Caco-2 (cell line): ENCODE data around the gene FCN3. TPM values are rescaled to one million over a fixed set of nuclear protein-coding genes. Genes with fewer than 3 reads are reported as not detected.
A peak's percentile ranks its signal among the peaks of the same experiment; 100 is the strongest.

ENCODE experiments used
- BruUV-seq: library from RNA; stranded (reverse); fragments of 400-500 nt; replicated peaks from 2 replicates; lab custom pipeline; 2021; lab: Mats Ljungman, UMichigan
- CTCF ChIA-PET: fragments of 300-600 bp; sonication (Branson Sonifier 250); formaldehyde crosslinking; loops from one replicate; lab custom pipeline; 2022; ENCODE audit warnings: antibody characterized with exemption; lab: Charles Lee
- POLR2A ChIA-PET: fragments of 300-600 bp; sonication (Branson Sonifier 250); formaldehyde crosslinking; loops from one replicate; lab custom pipeline; 2022; ENCODE audit warnings: antibody characterized with exemption; lab: Charles Lee
- DNase-seq, 2 experiments: peaks; one replicate each; pipeline versions ENCODE4 v3.0.0 to v3.0.0-alpha.2; 2020 to 2022
- H3K27me3 ChIP-seq: replicated peaks from 2 replicates; pipeline ENCODE4 v1.6.0; 2011; ENCODE audit warnings: low read length; ENCODE audit not compliant: control insufficient read depth, insufficient read depth
- H3K36me3 ChIP-seq: 2 replicates; pipeline ENCODE4 v1.5.1; 2011; ENCODE audit warnings: low read length; ENCODE audit not compliant: control insufficient read depth, insufficient read depth
- H3K4me1 ChIP-seq: fragments of 250-450 bp; sonication (Bioruptor Pico); 2 replicates; pipeline ENCODE4 v1.5.1; 2020; ENCODE audit warnings: mild to moderate bottlenecking
- H3K4me3 ChIP-seq: 2 replicates; pipeline ENCODE4 v1.5.1; 2011; ENCODE audit warnings: low read depth, mild to moderate bottlenecking, control low read depth, low read length
- H3K9me3 ChIP-seq: fragments of 250-450 bp; sonication (Bioruptor Pico); 2 replicates; pipeline ENCODE4 v1.5.1; 2020; ENCODE audit warnings: mild to moderate bottlenecking, moderate library complexity
- H3K27ac Mint-ChIP-seq: one replicate; pipeline ENCODE4 v1.8.0; 2022; ENCODE audit warnings: mixed read lengths; ENCODE audit not compliant: unreplicated experiment
- H3K27me3 Mint-ChIP-seq: one replicate; pipeline ENCODE4 v1.8.0; 2022; ENCODE audit warnings: mixed read lengths; ENCODE audit not compliant: insufficient read depth, unreplicated experiment
- H3K36me3 Mint-ChIP-seq: one replicate; pipeline ENCODE4 v1.8.0; 2022; ENCODE audit warnings: mild to moderate bottlenecking, mixed read lengths; ENCODE audit not compliant: insufficient read depth, unreplicated experiment
- H3K4me1 Mint-ChIP-seq: one replicate; pipeline ENCODE4 v1.8.0; 2022; ENCODE audit warnings: low read depth, mixed read lengths; ENCODE audit not compliant: unreplicated experiment
- H3K4me3 Mint-ChIP-seq: one replicate; pipeline ENCODE4 v1.8.0; 2022; ENCODE audit warnings: mild to moderate bottlenecking, moderate library complexity, mixed read lengths; ENCODE audit not compliant: unreplicated experiment
- H3K9me3 Mint-ChIP-seq: one replicate; pipeline ENCODE4 v1.8.0; 2022; ENCODE audit warnings: mixed read lengths; ENCODE audit not compliant: unreplicated experiment
- intact Hi-C: fragments of 100-400 bp; cut with micrococcal nuclease; formaldehyde crosslinking; loops from one replicate; pipeline ENCODE4 v1.10.0; 2022; ENCODE audit not compliant: unreplicated experiment
- total RNA-seq: library from RNA; stranded (reverse); gene quantifications from 2 replicates; pipeline ENCODE4 v1.2.3, GENCODE V29; 2022
- TF ChIP-seq, protein P1 (sequence below), 2 experiments: fragments of 200-600 bp in 1 of 2; IDR thresholded peaks; 1 replicate in 1 of 2; 2 replicates in 1 of 2; pipeline versions ENCODE4 v1.5.1 to v1.8.0; 2011 to 2022; ENCODE audit warnings: antibody characterized with exemption in 1 of 2, control low read depth in 1 of 2, inconsistent platforms in 1 of 2, low read depth in 1 of 2, low read length in 1 of 2, mild to moderate bottlenecking in 1 of 2, moderate library complexity in 1 of 2; ENCODE audit not compliant: insufficient read depth in 1 of 2, severe bottlenecking in 1 of 2, unreplicated experiment in 1 of 2

FCN3 gene
- total RNA-seq, 1 experiment from 2014 or later: not detected

- intact Hi-C loops: no loop called here
- no peak for DNase-seq
- Histone ChIP-seq H3K36me3 (no peaks in the 10 kb centered on the region), H3K27me3 (no peaks in the 10 kb centered on the region), H3K4me3 (no peak overlapping the region), H3K4me1 (peaks cover 8% of the 10 kb centered on the region; the same call in 1 of the 2 replicates), H3K9me3 (no peaks in the 10 kb centered on the region)
- Mint-ChIP-seq H3K36me3 (peaks cover 28% of the 10 kb centered on the region), H3K27me3 (no peaks in the 10 kb centered on the region), H3K4me3 (no peak overlapping the region), H3K27ac (no peak overlapping the region), H3K4me1 (peaks cover 10% of the 10 kb centered on the region), H3K9me3 (no peaks in the 10 kb centered on the region)
- ChIA-PET CTCF (interaction anchor here (0.5 to 2.0 kb wide), 7 partner anchors 30 to 305 kb away, joined by 3 to 5 read pairs (median 4); partner anchors contain the start of gene MAP3K6), POLR2A (no interaction called here)
- TF ChIP-seq, protein P1, sequence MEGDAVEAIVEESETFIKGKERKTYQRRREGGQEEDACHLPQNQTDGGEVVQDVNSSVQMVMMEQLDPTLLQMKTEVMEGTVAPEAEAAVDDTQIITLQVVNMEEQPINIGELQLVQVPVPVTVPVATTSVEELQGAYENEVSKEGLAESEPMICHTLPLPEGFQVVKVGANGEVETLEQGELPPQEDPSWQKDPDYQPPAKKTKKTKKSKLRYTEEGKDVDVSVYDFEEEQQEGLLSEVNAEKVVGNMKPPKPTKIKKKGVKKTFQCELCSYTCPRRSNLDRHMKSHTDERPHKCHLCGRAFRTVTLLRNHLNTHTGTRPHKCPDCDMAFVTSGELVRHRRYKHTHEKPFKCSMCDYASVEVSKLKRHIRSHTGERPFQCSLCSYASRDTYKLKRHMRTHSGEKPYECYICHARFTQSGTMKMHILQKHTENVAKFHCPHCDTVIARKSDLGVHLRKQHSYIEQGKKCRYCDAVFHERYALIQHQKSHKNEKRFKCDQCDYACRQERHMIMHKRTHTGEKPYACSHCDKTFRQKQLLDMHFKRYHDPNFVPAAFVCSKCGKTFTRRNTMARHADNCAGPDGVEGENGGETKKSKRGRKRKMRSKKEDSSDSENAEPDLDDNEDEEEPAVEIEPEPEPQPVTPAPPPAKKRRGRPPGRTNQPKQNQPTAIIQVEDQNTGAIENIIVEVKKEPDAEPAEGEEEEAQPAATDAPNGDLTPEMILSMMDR (IDR thresholded peaks at IDR 0.05; ENCODE audit: insufficient read depth in 1 of 2, low read depth in 1 of 2, low read length in 1 of 2, severe bottlenecking in 1 of 2, unreplicated experiment in 1 of 2): no peak
- no TSS peak for BruUV-seq
These were observed 22.5 kb upstream of the FCN3 start for GRCh38 chr1:27397110-27397509.

GRCh38 chr1:27395441-27396195, 21.0 kb upstream of the FCN3 start:
- TF ChIP-seq, protein P1 (IDR thresholded peaks at IDR 0.05; ENCODE audit: insufficient read depth in 1 of 2, low read depth in 1 of 2, low read length in 1 of 2, severe bottlenecking in 1 of 2, unreplicated experiment in 1 of 2): peak; percentile 90 to 91
- no TSS peak for BruUV-seq
- Mint-ChIP-seq H3K9me3 (no peaks in the 10 kb centered on the region), H3K27me3 (no peaks in the 10 kb centered on the region), H3K36me3 (peaks cover 21% of the 10 kb centered on the region), H3K4me1 (peaks cover 13% of the 10 kb centered on the region), H3K4me3 (no peak overlapping the region), H3K27ac (no peak overlapping the region)
- Histone ChIP-seq H3K27me3 (no peaks in the 10 kb centered on the region), H3K9me3 (no peaks in the 10 kb centered on the region), H3K4me1 (peaks cover 8% of the 10 kb centered on the region; the same call in 1 of the 2 replicates), H3K36me3 (no peaks in the 10 kb centered on the region), H3K4me3 (no peak overlapping the region)
- intact Hi-C loops: no loop called here
- ChIA-PET CTCF (interaction anchor here (1.0 to 1.8 kb wide), 10 partner anchors 21 to 267 kb away, joined by 3 to 18 read pairs (median 6); partner anchors contain the start of gene MAP3K6), POLR2A (no interaction called here)
- DNase-seq: peak; percentile 68 to 78

DNA sequence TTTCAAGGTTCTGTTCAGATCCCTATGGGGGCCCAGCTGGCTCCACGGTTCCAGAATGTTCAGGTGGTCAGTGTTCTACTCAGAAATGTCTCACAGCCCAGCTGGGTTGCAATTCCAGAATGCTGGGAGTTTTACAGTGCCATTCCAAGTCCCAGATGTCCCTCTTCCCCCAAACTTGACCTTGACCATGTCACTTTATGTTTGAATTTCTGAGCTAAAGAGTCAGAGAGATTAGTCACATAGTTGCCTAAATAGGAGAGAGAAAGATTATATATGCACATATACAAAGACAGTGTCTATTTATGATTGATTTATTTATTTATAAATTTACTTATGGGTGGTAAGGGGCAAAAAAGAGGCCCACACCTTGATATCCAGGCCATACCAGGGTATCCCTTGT, 20.3 kb upstream of the FCN3 start:
- no peak overlapping the region for H3K27ac Mint-ChIP-seq
- intact Hi-C loops: loop anchor here (5.0 kb wide), 1 partner anchor 267 kb away; no protein-coding TSS in a partner anchor
- Histone ChIP-seq H3K4me1 (peaks cover 8% of the 10 kb centered on the region; the same call in 1 of the 2 replicates), H3K4me3 (no peak overlapping the region), H3K36me3 (no peaks in the 10 kb centered on the region), H3K27me3 (no peaks in the 10 kb centered on the region), H3K9me3 (no peaks in the 10 kb centered on the region)
- ChIA-PET POLR2A (no interaction called here), CTCF (interaction anchor here (0.6 to 1.8 kb wide), 12 partner anchors 14 to 585 kb away, joined by 3 to 18 read pairs (median 4); partner anchors contain the start of gene MAP3K6)
- no peaks in the 10 kb centered on the region for H3K9me3 Mint-ChIP-seq
- peaks cover 13% of the 10 kb centered on the region for H3K4me1 Mint-ChIP-seq
- H3K4me3 Mint-ChIP-seq: no peak overlapping the region
- TSS peak; percentile 67 for BruUV-seq
- TF ChIP-seq, protein P1 (IDR thresholded peaks at IDR 0.05; ENCODE audit: insufficient read depth in 1 of 2, low read depth in 1 of 2, low read length in 1 of 2, severe bottlenecking in 1 of 2, unreplicated experiment in 1 of 2): no peak
- no peak for DNase-seq
- peaks cover 15% of the 10 kb centered on the region for H3K36me3 Mint-ChIP-seq
- no peaks in the 10 kb centered on the region for H3K27me3 Mint-ChIP-seq
